HCT116 (cell line): ENCODE results near the gene CHRNA9. TPM values are rescaled to one million over a fixed set of nuclear protein-coding genes. Genes with fewer than 3 reads are reported as not detected.

ENCODE experiments used
- ATAC-seq: fragments of 200-7000 bp; cut with Tn5 transposase; 2 replicates; pipeline ENCODE4 v1.9.1; 2020; ENCODE audit warnings: mild to moderate bottlenecking, moderate library complexity
- BruUV-seq: library from RNA; stranded (reverse); fragments of 400-500 nt; replicated peaks from 2 replicates; lab custom pipeline; 2021; lab: Mats Ljungman, UMichigan
- CTCF ChIA-PET: fragments of 300-600 bp; sonication (Branson Sonifier 250); formaldehyde crosslinking; loops from one replicate; lab custom pipeline; 2021; ENCODE audit warnings: antibody characterized with exemption; lab: Charles Lee
- POLR2A ChIA-PET: fragments of 300-600, 350-600 bp; sonication (Branson Sonifier 250); formaldehyde crosslinking; loops from one replicate; lab custom pipeline; 2021; ENCODE audit warnings: antibody characterized with exemption; lab: Charles Lee
- RAD21 ChIA-PET, 2 experiments: fragments of 300-600 bp; sonication (Branson Sonifier 250); formaldehyde crosslinking; loops; one replicate each; lab custom pipeline; 2023; ENCODE audit warnings: low total read pairs in 2 of 2; ENCODE audit not compliant: uncharacterized antibody in 2 of 2, unreplicated experiment in 2 of 2, low non-redundant PET in 1 of 2; lab: Charles Lee
- DNase-seq: peaks from one replicate; pipeline ENCODE4 v3.0.0-alpha.2; 2010; ENCODE audit warnings: low read depth, low spot score
- H2AFZ ChIP-seq: fragments of 200-600 bp; shearing (Covaris generic), sonication (generic); 2 replicates; pipeline ENCODE4 v1.6.1; 2017; ENCODE audit warnings: low read depth, mixed run types, mixed read lengths, antibody characterized with exemption, low read length; ENCODE audit not compliant: poor library complexity, severe bottlenecking
- H3K27ac ChIP-seq: 2 replicates; pipeline ENCODE4 v1.5.1; 2012; ENCODE audit warnings: low read depth, low read length
- H3K27me3 ChIP-seq: fragments of 200-600 bp; sonication (generic); 2 replicates; pipeline ENCODE4 v1.6.1; 2016; ENCODE audit warnings: mixed run types, low read length, mixed read lengths; ENCODE audit not compliant: insufficient read depth
- H3K36me3 ChIP-seq, 2 experiments: fragments of 200-500 bp in 1 of 2; fragments of 200-600 bp in 1 of 2; sonication (Bioruptor generic) in 1 of 2; sonication (generic) in 1 of 2; 2 replicates each; pipeline versions ENCODE4 v1.5.1 to v1.6.1; 2014 to 2016; ENCODE audit warnings: low read length in 2 of 2, inconsistent platforms in 1 of 2, mixed read lengths in 1 of 2, mixed run types in 1 of 2; ENCODE audit not compliant: insufficient read depth in 2 of 2, control insufficient read depth in 1 of 2
- H3K4me1 ChIP-seq, 2 experiments: fragments of 200-600 bp in 1 of 2; sonication (generic) in 1 of 2; 2 replicates each; pipeline versions ENCODE4 v1.5.1 to v1.6.1; 2012 to 2017; ENCODE audit warnings: low read length in 2 of 2, inconsistent platforms in 1 of 2, mild to moderate bottlenecking in 1 of 2, mixed read lengths in 1 of 2, mixed run types in 1 of 2, moderate library complexity in 1 of 2; ENCODE audit not compliant: insufficient read depth in 2 of 2, control insufficient read depth in 1 of 2
- H3K4me2 ChIP-seq: fragments of 200-600 bp; sonication (generic); 2 replicates; pipeline ENCODE4 v1.6.1; 2017; ENCODE audit warnings: mixed run types, low read length, mixed read lengths
- H3K4me3 ChIP-seq, 2 experiments: fragments of 200-600 bp in 1 of 2; sonication (generic) in 1 of 2; replicated peaks in 1 of 2; 2 replicates each; pipeline ENCODE4 v1.5.1; 2011 to 2016; ENCODE audit warnings: low read length in 2 of 2, control low read depth in 1 of 2, low read depth in 1 of 2, mild to moderate bottlenecking in 1 of 2, mixed read lengths in 1 of 2, mixed run types in 1 of 2
- H3K79me2 ChIP-seq: fragments of 200-600 bp; sonication (generic); 2 replicates; pipeline ENCODE4 v1.6.1; 2017; ENCODE audit warnings: mild to moderate bottlenecking, mixed run types, low read length, moderate library complexity, mixed read lengths; ENCODE audit not compliant: insufficient read depth
- H3K9ac ChIP-seq: fragments of 200-600 bp; sonication (generic); 2 replicates; pipeline ENCODE4 v1.6.1; 2016; ENCODE audit warnings: low read length, mixed read lengths
- H3K9me2 ChIP-seq: fragments of 200-600 bp; sonication (generic), shearing (Covaris generic); 2 replicates; pipeline ENCODE4 v1.6.1; 2017; ENCODE audit warnings: mixed run types, mild to moderate bottlenecking, moderate library complexity; ENCODE audit not compliant: insufficient read depth
- H3K9me3 ChIP-seq, 2 experiments: fragments of 200-500 bp in 1 of 2; fragments of 200-600 bp in 1 of 2; sonication (Bioruptor generic) in 1 of 2; sonication (generic) in 1 of 2; 2 replicates each; pipeline ENCODE4 v1.6.1; 2014 to 2017; ENCODE audit warnings: low read length in 2 of 2, mixed read lengths in 2 of 2, inconsistent platforms in 1 of 2, low read depth in 1 of 2, mild to moderate bottlenecking in 1 of 2, mixed run types in 1 of 2, moderate library complexity in 1 of 2; ENCODE audit not compliant: control insufficient read depth in 1 of 2, insufficient read depth in 1 of 2
- H4K20me1 ChIP-seq: fragments of 200-600 bp; sonication (generic), shearing (Covaris generic); 2 replicates; pipeline ENCODE4 v1.6.1; 2017; ENCODE audit warnings: mixed run types, mild to moderate bottlenecking, moderate library complexity; ENCODE audit not compliant: insufficient read depth
- CBX3 ChIP-seq: IDR thresholded peaks from 2 replicates; pipeline ENCODE4 v1.6.1; 2012; ENCODE audit warnings: low read depth
- CEBPB ChIP-seq: IDR thresholded peaks from 2 replicates; pipeline ENCODE4 v1.6.1; 2012; ENCODE audit warnings: low read depth
- EGR1 ChIP-seq: IDR thresholded peaks from 2 replicates; pipeline ENCODE4 v1.6.1; 2012; ENCODE audit warnings: low read depth
- ELF1 ChIP-seq: IDR thresholded peaks from 2 replicates; pipeline ENCODE4 v1.6.1; 2012; ENCODE audit warnings: low read depth, borderline replicate concordance
- EZH2 ChIP-seq: fragments of 200-600 bp; sonication (generic); IDR thresholded peaks from 2 replicates; pipeline ENCODE4 v1.6.1; 2017; ENCODE audit warnings: antibody characterized with exemption, mixed run types
- JUND ChIP-seq: IDR thresholded peaks from 2 replicates; pipeline ENCODE4 v1.6.1; 2012
- POLR2A ChIP-seq: IDR thresholded peaks from 2 replicates; pipeline ENCODE4 v1.7.0; 2011; ENCODE audit warnings: borderline replicate concordance; ENCODE audit not compliant: insufficient read depth, insufficient read length; ENCODE audit errors: extremely low read depth
- POLR2AphosphoS5 ChIP-seq: IDR thresholded peaks from 2 replicates; pipeline ENCODE4 v1.6.1; 2011; ENCODE audit warnings: mild to moderate bottlenecking, low read depth, low read length, moderate library complexity
- SIN3A ChIP-seq: IDR thresholded peaks from 2 replicates; pipeline ENCODE4 v1.6.1; 2012; ENCODE audit warnings: low read depth
- SP1 ChIP-seq: IDR thresholded peaks from 2 replicates; pipeline ENCODE4 v1.6.1; 2012; ENCODE audit warnings: low read depth
- SRF ChIP-seq: IDR thresholded peaks from 2 replicates; pipeline ENCODE4 v1.6.1; 2012; ENCODE audit warnings: low read depth
- TCF7L2 ChIP-seq: IDR thresholded peaks from 2 replicates; pipeline ENCODE4 v1.7.0; 2011; ENCODE audit warnings: borderline replicate concordance, inconsistent platforms; ENCODE audit not compliant: insufficient read depth, insufficient read length; ENCODE audit errors: extremely low read depth
- YY1 ChIP-seq: IDR thresholded peaks from 2 replicates; pipeline ENCODE4 v1.6.1; 2011; ENCODE audit warnings: low read length, low read depth, moderate library complexity, mild to moderate bottlenecking; ENCODE audit not compliant: insufficient replicate concordance; ENCODE audit errors: extremely low read depth
- ZFX ChIP-seq: fragments of 450-650 bp; IDR thresholded peaks from 2 replicates; pipeline ENCODE4 v1.6.1; 2017
- ZNF274 ChIP-seq: fragments of 200-500 bp; sonication (Bioruptor generic); IDR thresholded peaks from 2 replicates; pipeline ENCODE4 v1.6.1; 2014; ENCODE audit warnings: mild to moderate bottlenecking, low read depth, low read length, inconsistent platforms
- intact Hi-C: fragments of 100-400 bp; cut with micrococcal nuclease; formaldehyde crosslinking; loops from 2 replicates; pipeline ENCODE4 v1.10.0; 2022
- total RNA-seq: library from RNA; stranded (reverse); gene quantifications from one replicate; pipeline ENCODE4 v1.2.1, GENCODE V29; 2021; ENCODE audit not compliant: unreplicated experiment
- TF ChIP-seq, protein P1 (sequence below): IDR thresholded peaks from 2 replicates; pipeline ENCODE4 v1.6.1; 2011; ENCODE audit warnings: mild to moderate bottlenecking, low read length, moderate library complexity; ENCODE audit not compliant: insufficient replicate concordance; ENCODE audit errors: extremely low read depth
- TF ChIP-seq, protein P2 (sequence below), 3 experiments: fragments of 200-600 bp in 1 of 3; sonication (generic) in 1 of 3; IDR thresholded peaks in 2 of 3; conservative IDR thresholded peaks in 1 of 3; 2 replicates each; pipeline ENCODE4 v1.5.1; 2012 to 2017; ENCODE audit warnings: low read depth in 2 of 3, low read length in 2 of 3, antibody characterized with exemption in 1 of 3, borderline replicate concordance in 1 of 3, control low read depth in 1 of 3, mild to moderate bottlenecking in 1 of 3, mixed read lengths in 1 of 3, mixed run types in 1 of 3, moderate library complexity in 1 of 3; ENCODE audit not compliant: insufficient read depth in 1 of 3
- TF ChIP-seq, protein P3 (sequence below): IDR thresholded peaks from 2 replicates; pipeline ENCODE4 v1.6.1; 2012; ENCODE audit warnings: low read depth
- TF ChIP-seq, protein P4 (sequence below): IDR thresholded peaks from 2 replicates; pipeline ENCODE4 v1.6.1; 2012

The CHRNA9 gene
- total RNA-seq, 1 experiment from 2014 or later: not detected

DNA sequence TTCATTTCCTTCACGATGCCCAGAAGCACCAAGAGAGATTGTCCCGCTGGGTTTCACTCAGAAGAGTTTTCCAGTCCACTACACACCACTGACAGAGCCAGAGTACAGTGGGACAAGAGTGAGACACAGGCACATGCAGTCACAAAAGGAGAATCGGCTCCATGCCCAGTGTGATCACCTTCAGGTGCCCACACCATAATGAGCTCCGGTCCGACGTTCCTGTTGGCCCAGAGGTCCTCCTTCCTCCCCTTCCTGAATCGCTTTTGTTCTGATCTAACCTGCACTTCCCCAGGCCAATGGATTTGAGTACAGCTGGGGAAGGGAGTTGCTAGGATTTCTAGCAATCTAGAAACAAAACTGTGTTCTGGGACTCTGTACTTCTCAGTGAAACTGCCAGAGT lies 4.6 kb upstream of the CHRNA9 start:
- DNase-seq (no peak), ATAC-seq (no peak)
- H3K36me3 ChIP-seq: no peaks in the 10 kb centered on the region
- RAD21 ChIA-PET: no interaction called here
- no TSS peak for BruUV-seq
- H3K9me3 ChIP-seq: no peaks in the 10 kb centered on the region
- H3K9ac ChIP-seq: no peak overlapping the region
- CTCF ChIA-PET: interaction anchor here (2.5 kb wide), 1 partner anchor 14 kb away, joined by 11 read pairs; no protein-coding TSS in a partner anchor
- H3K27ac ChIP-seq: no peak overlapping the region
- no peak overlapping the region for H3K4me2 ChIP-seq
- no peaks in the 10 kb centered on the region for H3K9me2 ChIP-seq
- POLR2A ChIA-PET: no interaction called here
- TF ChIP-seq ZNF274 (no peak), YY1 (no peak), CEBPB (no peak), SIN3A (no peak), EGR1 (no peak), EZH2 (no peak), SRF (no peak), SP1 (no peak), TCF7L2 (no peak), ELF1 (no peak), CBX3 (no peak), JUND (no peak), POLR2AphosphoS5 (no peak), POLR2A (no peak), ZFX (no peak)
- TF ChIP-seq, protein P1, sequence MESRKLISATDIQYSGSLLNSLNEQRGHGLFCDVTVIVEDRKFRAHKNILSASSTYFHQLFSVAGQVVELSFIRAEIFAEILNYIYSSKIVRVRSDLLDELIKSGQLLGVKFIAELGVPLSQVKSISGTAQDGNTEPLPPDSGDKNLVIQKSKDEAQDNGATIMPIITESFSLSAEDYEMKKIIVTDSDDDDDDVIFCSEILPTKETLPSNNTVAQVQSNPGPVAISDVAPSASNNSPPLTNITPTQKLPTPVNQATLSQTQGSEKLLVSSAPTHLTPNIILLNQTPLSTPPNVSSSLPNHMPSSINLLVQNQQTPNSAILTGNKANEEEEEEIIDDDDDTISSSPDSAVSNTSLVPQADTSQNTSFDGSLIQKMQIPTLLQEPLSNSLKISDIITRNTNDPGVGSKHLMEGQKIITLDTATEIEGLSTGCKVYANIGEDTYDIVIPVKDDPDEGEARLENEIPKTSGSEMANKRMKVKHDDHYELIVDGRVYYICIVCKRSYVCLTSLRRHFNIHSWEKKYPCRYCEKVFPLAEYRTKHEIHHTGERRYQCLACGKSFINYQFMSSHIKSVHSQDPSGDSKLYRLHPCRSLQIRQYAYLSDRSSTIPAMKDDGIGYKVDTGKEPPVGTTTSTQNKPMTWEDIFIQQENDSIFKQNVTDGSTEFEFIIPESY: no peak
- TF ChIP-seq, protein P2, sequence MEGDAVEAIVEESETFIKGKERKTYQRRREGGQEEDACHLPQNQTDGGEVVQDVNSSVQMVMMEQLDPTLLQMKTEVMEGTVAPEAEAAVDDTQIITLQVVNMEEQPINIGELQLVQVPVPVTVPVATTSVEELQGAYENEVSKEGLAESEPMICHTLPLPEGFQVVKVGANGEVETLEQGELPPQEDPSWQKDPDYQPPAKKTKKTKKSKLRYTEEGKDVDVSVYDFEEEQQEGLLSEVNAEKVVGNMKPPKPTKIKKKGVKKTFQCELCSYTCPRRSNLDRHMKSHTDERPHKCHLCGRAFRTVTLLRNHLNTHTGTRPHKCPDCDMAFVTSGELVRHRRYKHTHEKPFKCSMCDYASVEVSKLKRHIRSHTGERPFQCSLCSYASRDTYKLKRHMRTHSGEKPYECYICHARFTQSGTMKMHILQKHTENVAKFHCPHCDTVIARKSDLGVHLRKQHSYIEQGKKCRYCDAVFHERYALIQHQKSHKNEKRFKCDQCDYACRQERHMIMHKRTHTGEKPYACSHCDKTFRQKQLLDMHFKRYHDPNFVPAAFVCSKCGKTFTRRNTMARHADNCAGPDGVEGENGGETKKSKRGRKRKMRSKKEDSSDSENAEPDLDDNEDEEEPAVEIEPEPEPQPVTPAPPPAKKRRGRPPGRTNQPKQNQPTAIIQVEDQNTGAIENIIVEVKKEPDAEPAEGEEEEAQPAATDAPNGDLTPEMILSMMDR (IDR thresholded peaks at IDR 0.05 in 2 of 3, conservative IDR thresholded peaks at IDR 0.05 in 1 of 3; ENCODE audit: borderline replicate concordance in 1 of 3, insufficient read depth in 1 of 3, low read depth in 2 of 3, low read length in 2 of 3): no peak
- TF ChIP-seq, protein P3, sequence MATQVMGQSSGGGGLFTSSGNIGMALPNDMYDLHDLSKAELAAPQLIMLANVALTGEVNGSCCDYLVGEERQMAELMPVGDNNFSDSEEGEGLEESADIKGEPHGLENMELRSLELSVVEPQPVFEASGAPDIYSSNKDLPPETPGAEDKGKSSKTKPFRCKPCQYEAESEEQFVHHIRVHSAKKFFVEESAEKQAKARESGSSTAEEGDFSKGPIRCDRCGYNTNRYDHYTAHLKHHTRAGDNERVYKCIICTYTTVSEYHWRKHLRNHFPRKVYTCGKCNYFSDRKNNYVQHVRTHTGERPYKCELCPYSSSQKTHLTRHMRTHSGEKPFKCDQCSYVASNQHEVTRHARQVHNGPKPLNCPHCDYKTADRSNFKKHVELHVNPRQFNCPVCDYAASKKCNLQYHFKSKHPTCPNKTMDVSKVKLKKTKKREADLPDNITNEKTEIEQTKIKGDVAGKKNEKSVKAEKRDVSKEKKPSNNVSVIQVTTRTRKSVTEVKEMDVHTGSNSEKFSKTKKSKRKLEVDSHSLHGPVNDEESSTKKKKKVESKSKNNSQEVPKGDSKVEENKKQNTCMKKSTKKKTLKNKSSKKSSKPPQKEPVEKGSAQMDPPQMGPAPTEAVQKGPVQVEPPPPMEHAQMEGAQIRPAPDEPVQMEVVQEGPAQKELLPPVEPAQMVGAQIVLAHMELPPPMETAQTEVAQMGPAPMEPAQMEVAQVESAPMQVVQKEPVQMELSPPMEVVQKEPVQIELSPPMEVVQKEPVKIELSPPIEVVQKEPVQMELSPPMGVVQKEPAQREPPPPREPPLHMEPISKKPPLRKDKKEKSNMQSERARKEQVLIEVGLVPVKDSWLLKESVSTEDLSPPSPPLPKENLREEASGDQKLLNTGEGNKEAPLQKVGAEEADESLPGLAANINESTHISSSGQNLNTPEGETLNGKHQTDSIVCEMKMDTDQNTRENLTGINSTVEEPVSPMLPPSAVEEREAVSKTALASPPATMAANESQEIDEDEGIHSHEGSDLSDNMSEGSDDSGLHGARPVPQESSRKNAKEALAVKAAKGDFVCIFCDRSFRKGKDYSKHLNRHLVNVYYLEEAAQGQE: no peak
- TF ChIP-seq, protein P4, sequence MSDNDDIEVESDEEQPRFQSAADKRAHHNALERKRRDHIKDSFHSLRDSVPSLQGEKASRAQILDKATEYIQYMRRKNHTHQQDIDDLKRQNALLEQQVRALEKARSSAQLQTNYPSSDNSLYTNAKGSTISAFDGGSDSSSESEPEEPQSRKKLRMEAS: no peak
- no peaks in the 10 kb centered on the region for H3K27me3 ChIP-seq
- H2AFZ ChIP-seq: no peak overlapping the region
- H3K4me3 ChIP-seq: no peak overlapping the region
- intact Hi-C loops: no loop called here
- H4K20me1 ChIP-seq: no peaks in the 10 kb centered on the region
- peaks cover 17 to 38% of the 10 kb centered on the region in 2 experiments for H3K4me1 ChIP-seq
- H3K79me2 ChIP-seq: no peaks in the 10 kb centered on the region
